Stimulated activated CD4-positive, alpha-beta T cell treated with anti-CD3 and anti-CD28 coated beads, Interleukin-1b, Interleukin-23, amount 100 ng/mL, for 48 hours (primary cell): ENCODE data around the gene ARID4B.
"Not testable (repeated sequence)": the region's sequence is repeated elsewhere in the genome, so short reads cannot be mapped to it uniquely, and the experiment has no call there.

Source experiments
- DNase-seq: peaks from one replicate; pipeline ENCODE4 v3.0.0-alpha.2; 2020

Gene ARID4B

GRCh38 chr1:235214962-235215361 lies 113.0 kb downstream of the ARID4B start:
- DNase-seq = not testable (repeated sequence)

GRCh38 chr1:235213752-235214151 lies 114.2 kb downstream of the ARID4B start:
- no peak for DNase-seq

DNA sequence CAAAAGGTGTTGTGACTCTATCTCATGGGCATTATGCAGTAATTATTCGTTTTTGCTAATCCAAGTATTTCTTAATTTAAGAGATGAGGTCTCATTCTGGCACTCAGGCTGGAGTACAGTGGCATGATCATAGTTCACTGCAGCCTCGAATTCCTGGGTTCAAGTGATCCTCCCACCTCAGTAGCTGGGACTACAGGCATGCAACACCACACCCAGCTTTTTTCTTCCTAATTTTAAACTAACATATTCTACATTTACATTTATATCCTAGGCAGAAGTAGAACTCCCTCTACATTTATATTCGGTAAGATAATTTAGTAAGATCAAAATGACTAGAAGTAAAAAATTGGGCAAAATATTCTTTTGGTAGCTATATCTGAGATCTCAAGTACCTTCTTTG lies 116.5 kb downstream of the ARID4B start:
- DNase-seq = no peak

- DNase-seq = peak; percentile 71
These were observed 120.8 kb downstream of the ARID4B start for GRCh38 chr1:235207209-235207565.

GRCh38 chr1:235206533-235207208 lies 121.3 kb downstream of the ARID4B start:
- DNase-seq = no peak

- no peak for DNase-seq
These were observed 122.3 kb downstream of the ARID4B start for GRCh38 chr1:235205687-235206086.

DNA sequence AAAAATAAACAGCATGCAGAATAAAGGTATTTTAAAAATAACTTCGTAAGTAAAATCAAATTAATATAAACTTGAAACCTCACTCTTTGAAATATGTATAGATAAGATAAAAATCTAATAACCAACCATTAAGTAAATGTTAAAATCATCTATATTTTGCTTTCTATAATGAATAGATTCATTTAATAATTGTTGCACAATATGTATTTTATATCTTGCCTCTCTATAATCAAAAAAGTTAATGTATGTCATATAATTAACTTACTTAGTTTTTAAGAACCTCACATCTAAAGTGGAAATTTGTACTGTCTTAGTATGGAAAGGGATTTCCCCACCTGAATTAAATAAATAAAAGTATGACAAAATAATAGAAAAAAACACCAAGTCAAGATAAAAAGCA lies 124.6 kb downstream of the ARID4B start:
- DNase-seq = no peak

DNA sequence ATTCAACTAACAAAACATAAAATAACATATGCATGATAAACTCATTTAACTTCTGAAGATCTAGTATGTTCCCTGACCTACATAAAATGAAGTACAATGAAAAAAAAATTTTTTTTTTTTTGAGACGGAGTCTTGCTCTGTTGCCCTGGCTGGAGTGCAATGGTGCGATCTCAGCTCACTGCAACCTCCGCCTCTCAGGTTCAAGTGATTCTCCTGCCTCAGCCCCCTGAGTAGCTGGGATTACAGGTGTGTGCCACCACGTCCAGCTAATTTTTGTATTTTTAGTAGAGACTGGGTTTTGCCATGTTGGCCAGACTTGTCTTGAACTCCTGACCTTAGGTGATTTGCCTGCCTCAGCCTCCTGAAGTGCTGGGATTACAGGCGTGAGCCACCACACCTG lies 125.5 kb downstream of the ARID4B start:
- not testable (repeated sequence) for DNase-seq

DNA sequence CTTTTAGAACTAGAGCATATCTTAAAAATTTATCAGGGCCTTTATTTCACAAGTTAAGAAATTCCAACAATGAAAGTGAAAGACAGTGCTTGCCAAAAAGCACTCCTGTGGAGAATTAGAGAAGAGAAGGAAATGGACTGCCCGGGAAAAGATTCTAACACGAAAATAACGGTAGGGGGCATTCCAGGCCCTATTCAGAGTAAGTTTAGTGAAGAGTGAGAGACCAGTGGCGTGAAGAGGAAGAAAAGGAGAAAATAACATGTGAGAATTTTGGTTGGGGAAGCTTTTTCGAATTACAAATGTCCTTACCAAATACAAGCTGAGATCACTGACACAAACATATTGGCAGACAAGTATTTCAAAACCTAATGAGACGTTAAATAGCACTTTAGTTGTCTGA lies 128.5 kb downstream of the ARID4B start:
- no peak for DNase-seq

DNA sequence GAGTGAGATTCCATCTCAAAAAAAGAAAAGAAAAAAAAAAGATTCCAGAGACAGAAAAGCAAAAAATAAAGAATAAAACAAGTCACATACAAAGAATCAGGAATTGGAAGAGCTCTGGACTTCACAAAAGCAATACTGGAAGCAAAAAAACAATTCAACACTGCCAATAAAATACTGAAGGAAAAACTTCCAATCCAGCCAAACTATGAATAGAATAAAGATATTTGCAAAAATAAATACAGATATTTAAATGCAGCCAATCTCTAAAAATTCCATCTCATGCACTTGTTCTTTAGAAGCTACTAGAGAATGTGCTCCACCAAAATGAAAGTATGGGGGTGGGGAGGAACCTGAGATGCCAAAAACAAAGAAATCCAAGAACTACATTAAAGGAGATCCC lies 137.5 kb downstream of the ARID4B start:
- DNase-seq = no peak

- DNase-seq = no peak
These were observed 140.7 kb downstream of the ARID4B start for GRCh38 chr1:235187316-235187715.

DNA sequence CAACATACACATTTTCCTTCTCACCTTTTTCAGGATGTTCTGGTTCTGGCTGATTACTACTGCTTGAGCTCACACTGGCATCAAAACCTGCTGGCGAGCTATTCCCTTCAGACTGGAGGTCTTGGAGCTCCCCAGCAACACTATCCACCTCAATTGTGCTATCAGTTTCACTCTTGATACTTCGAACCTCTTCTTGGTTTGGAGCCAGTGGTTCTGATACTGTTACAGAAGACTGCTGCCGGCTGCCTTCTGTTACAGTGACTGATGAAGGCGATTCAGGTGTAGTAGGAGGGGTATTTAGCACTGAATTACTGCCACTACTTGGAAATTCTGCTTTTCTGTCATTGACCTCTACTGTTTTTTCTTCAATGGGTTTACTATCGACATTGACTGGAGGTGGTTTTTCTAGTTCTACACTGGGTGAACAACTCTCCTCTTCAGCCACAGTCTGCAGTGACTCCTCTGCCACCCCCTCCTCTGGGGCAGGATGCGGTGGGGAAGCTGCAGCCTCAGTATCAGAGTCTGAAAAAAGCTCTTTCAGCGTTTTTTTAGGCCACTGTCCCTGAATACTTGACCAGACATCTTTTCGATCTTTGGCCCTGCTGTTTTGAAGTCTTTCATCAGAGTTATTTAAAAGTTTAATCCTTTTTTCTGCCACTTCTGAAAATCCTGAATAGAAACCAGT lies 146.3 kb downstream of the ARID4B start:
- DNase-seq = no peak

DNA sequence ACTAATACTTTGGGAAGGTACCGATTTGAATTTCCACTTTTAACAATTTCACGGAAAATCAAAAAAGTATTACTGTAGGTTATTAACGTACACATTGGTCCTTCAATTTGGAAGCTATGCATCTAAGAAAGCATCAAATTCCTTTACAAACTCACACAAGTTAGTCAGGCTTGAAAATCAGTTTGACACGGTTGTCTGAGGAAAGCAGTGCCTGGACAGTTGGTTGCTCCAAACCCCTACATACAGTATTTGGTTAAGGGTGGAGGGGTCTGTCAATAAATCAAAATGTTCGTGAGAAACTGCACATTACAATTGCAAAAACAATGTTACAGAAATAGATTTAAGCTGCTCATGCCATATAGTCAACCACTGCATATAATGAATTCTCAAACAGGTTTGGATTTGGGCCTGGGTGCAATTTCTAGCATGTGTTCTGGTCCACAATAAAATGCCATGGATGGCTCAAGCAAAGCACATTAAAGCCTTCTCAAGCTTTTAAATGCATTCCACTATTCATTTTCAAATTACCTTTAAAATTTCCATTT lies 147.0 kb downstream of the ARID4B start:
- no peak for DNase-seq

- DNase-seq = no peak
These were observed 151.5 kb downstream of the ARID4B start for GRCh38 chr1:235176486-235176885.

DNA sequence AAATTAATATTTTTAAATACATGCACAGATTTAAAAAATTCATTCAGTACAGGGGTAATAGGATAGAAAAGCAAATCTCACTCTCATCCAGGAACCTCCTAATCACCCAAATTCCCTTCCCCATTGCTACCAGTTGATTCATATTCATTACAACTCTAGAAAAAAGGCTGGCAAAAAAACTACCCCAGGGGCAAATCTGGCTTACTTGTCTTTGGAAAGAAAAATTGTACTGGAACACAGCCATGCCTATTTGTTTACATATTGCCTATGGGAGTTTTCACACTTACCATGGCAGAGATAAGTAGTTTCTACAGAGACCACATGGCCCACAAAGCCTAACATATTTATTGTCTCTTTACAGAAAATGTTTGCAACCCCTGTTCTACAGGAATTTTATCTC lies 158.0 kb downstream of the ARID4B start:
- DNase-seq = no peak

- DNase-seq = no peak
These were observed 159.6 kb downstream of the ARID4B start for GRCh38 chr1:235168375-235168774.

DNA sequence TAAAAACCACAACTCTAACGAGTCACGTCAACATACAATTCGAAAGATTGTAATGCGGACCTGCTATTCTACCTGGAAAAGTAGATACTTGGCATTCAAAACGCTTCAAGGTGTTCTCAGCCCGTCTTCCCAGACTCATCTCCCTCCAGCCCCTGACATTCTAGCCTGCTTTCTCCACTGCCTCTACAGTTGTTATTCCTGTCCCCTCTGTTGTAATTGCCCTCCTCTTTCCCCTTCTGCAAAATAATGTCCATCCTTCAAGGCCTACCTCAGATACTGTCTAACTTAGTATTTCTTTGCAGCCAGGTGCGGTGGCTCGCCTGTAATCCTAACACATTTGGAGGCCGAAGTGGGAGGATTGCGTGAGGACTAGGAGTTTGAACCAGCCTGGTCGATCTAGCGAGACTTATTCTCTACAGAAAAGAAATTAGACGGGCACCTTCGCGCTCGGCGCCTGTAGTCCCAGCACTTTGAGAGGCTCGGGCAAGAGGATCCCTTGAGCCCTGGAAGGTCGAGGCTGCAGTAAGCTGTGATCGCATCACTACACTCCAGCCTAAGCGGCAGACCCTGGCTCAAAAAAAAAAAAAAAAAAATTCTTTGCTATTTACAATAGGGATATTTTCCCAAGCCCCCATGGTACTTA lies 166.2 kb downstream of the ARID4B start:
- DNase-seq = no peak

- peak; percentile 92 for DNase-seq
These were observed 166.9 kb downstream of the ARID4B start, which contains the start of gene RBM34 for GRCh38 chr1:235160957-235161684. TSS of gene RBM34 (minus strand) at chr1:235161250. CDS start at chr1:235161226, 24 bp downstream.

- DNase-seq = no peak
These were observed 167.5 kb downstream of the ARID4B start for GRCh38 chr1:235160383-235160956.

GRCh38 chr1:235159930-235160329 lies 168.0 kb downstream of the ARID4B start:
- DNase-seq = not testable (repeated sequence)

- DNase-seq = not testable (repeated sequence)
These were observed 168.7 kb downstream of the ARID4B start for GRCh38 chr1:235159284-235159683.

- no peak for DNase-seq
These were observed 169.3 kb downstream of the ARID4B start for GRCh38 chr1:235158680-235159079.

DNA sequence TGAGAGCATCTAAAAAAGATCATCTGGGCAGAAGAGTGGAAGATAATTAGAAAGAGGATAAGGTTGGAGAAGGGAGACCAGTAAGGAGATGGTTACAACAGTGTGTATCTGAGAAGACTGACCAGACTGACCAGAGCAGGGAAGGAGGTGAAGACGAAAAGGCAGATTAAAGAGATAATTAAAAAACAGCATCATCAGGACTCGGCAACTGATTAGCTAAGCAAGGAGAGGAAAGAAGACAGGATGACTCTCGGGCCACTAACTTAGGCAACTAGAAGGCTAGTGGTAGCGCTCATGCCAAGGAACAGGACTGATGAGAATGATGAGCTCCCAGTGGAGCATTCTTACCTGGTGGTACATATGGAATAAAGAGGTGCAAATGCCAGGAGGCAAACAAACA lies 170.8 kb downstream of the ARID4B start:
- DNase-seq = no peak
